NCI-H2107 (cell line): ENCODE data around the gene GFOD2.

ENCODE experiments used
- DNase-seq: peaks from one replicate; lab custom pipeline; 2025; lab: John Stamatoyannopoulos, UW

GFOD2 gene

GRCh38 chr16:67672739-67673662 lies 46.1 kb downstream of the GFOD2 start:
- DNase-seq: no peak

GRCh38 chr16:67672306-67672705 lies 46.8 kb downstream of the GFOD2 start:
- DNase-seq: no peak

- no peak for DNase-seq
Observed at GRCh38 chr16:67669499-67670101, 49.5 kb downstream of the GFOD2 start.

- DNase-seq: no peak
Observed at GRCh38 chr16:67668495-67669157, 50.5 kb downstream of the GFOD2 start.

GRCh38 chr16:67667817-67668494 lies 51.2 kb downstream of the GFOD2 start:
- peak; percentile 87 for DNase-seq

- DNase-seq: no peak
Observed at GRCh38 chr16:67667453-67667816, 51.7 kb downstream of the GFOD2 start.

GRCh38 chr16:67666559-67667452 lies 52.3 kb downstream of the GFOD2 start, which contains the start of the genes C16orf86 and ENKD1:
C16orf86 (plus strand) TSS chr16:67666814; CDS start chr16:67666971, 157 bp downstream.
ENKD1 (minus strand) TSS chr16:67666750; CDS start chr16:67666442, 308 bp downstream.
- peak; percentile 65 for DNase-seq

- no peak for DNase-seq
Observed at GRCh38 chr16:67666032-67666551, 53.0 kb downstream of the GFOD2 start.

- DNase-seq: no peak
Observed at GRCh38 chr16:67665598-67665997, 53.5 kb downstream of the GFOD2 start.

GRCh38 chr16:67664871-67665270 lies 54.2 kb downstream of the GFOD2 start:
- no peak for DNase-seq

- no peak for DNase-seq
Observed at GRCh38 chr16:67664258-67664657, 54.9 kb downstream of the GFOD2 start.

- no peak for DNase-seq
Observed at GRCh38 chr16:67663877-67664222, 55.3 kb downstream of the GFOD2 start.

GRCh38 chr16:67663151-67663876 lies 55.8 kb downstream of the GFOD2 start:
- DNase-seq: no peak

- no peak for DNase-seq
Observed at GRCh38 chr16:67662653-67663010, 56.5 kb downstream of the GFOD2 start.

GRCh38 chr16:67661886-67662652 lies 57.0 kb downstream of the GFOD2 start:
- no peak for DNase-seq

GRCh38 chr16:67661101-67661761 lies 57.9 kb downstream of the GFOD2 start:
- no peak for DNase-seq

GRCh38 chr16:67660564-67661028 lies 58.5 kb downstream of the GFOD2 start, which contains the start of gene PARD6A:
PARD6A (plus strand) TSS chr16:67660960; CDS start chr16:67661039, 79 bp downstream.
- peak; percentile 96 for DNase-seq

- DNase-seq: peak; percentile 89
Observed at GRCh38 chr16:67659675-67660563, 59.2 kb downstream of the GFOD2 start, which contains the start of gene ACD. ACD (minus strand) TSS chr16:67660260; CDS start chr16:67660220, 40 bp downstream.
